Esophagus muscularis mucosa (tissue), 3 donors: ENCODE results near the gene SHE.

ENCODE experiments used
- CTCF ChIP-seq, 3 experiments: fragments of 200-600 bp in 2 of 3; fragments of 450-650 bp in 1 of 3; sonication (generic) in 2 of 3; IDR thresholded peaks; one replicate each; pipeline ENCODE4 v1.5.1; 2017 to 2019; ENCODE audit warnings: antibody characterized with exemption in 3 of 3, mild to moderate bottlenecking in 2 of 3, moderate library complexity in 1 of 3
- POLR2A ChIP-seq: fragments of 450-650 bp; IDR thresholded peaks from one replicate; pipeline ENCODE4 v1.6.1; 2017; ENCODE audit warnings: antibody characterized with exemption, moderate library complexity, mild to moderate bottlenecking, low read depth
- POLR2AphosphoS5 ChIP-seq, 2 donors: sonication (generic); formaldehyde crosslinking; IDR thresholded peaks; one replicate each; pipeline ENCODE4 v1.6.1; 2017; ENCODE audit warnings: antibody characterized with exemption in 2 of 2

- no peak for TF ChIP-seq CTCF (IDR thresholded peaks at IDR 0.05)
- no peak for TF ChIP-seq POLR2A
- TF ChIP-seq POLR2AphosphoS5 (IDR thresholded peaks at IDR 0.05) = no peak
These were observed 45.0 kb upstream of the SHE start for GRCh38 chr1:154547105-154547732.
